Esophagus muscularis mucosa (tissue), 4 donors: ENCODE data around the gene CCDC148. TPM values are rescaled to one million over a fixed set of nuclear protein-coding genes. Genes with fewer than 3 reads are reported as not detected.
"Not testable (repeated sequence)": the region's sequence is repeated elsewhere in the genome, so short reads cannot be mapped to it uniquely, and the experiment has no call there.

Experiments
- DNase-seq: peaks from one replicate; pipeline ENCODE4 v3.0.0-alpha.2; 2017; ENCODE audit errors: extremely low spot score
- H3K27ac ChIP-seq, 4 donors: fragments of 200-600 bp; sonication (generic); replicated peaks in 1 of 4; 1 replicate in 3 of 4; 2 replicates in 1 of 4; pipeline ENCODE4 v1.5.1; 2016 to 2019; ENCODE audit warnings: mild to moderate bottlenecking in 1 of 4
- H3K27me3 ChIP-seq, 4 donors: fragments of 200-600 bp; sonication (generic); one replicate each; pipeline versions ENCODE4 v1.5.1 to v1.6.0; 2016 to 2019
- H3K36me3 ChIP-seq, 4 donors: fragments of 200-600 bp; sonication (generic); one replicate each; pipeline ENCODE4 v1.5.1; 2016 to 2019
- H3K4me1 ChIP-seq, 4 donors: fragments of 200-600 bp; sonication (generic); one replicate each; pipeline ENCODE4 v1.5.1; 2016 to 2019
- H3K4me3 ChIP-seq, 4 donors: fragments of 200-600 bp; sonication (generic); 1 replicate in 2 of 4; 2 replicates in 2 of 4; pipeline ENCODE4 v1.5.1; 2016 to 2019; ENCODE audit warnings: mild to moderate bottlenecking in 4 of 4, moderate library complexity in 1 of 4
- H3K9me3 ChIP-seq, 4 donors: fragments of 200-600 bp; sonication (generic); 1 replicate in 3 of 4; 2 replicates in 1 of 4; pipeline ENCODE4 v1.5.1; 2016 to 2019
- EP300 ChIP-seq: sonication (generic); formaldehyde crosslinking; IDR thresholded peaks from one replicate; pipeline ENCODE4 v1.6.1; 2017; ENCODE audit warnings: antibody characterized with exemption
- POLR2A ChIP-seq: fragments of 450-650 bp; IDR thresholded peaks from one replicate; pipeline ENCODE4 v1.6.1; 2017; ENCODE audit warnings: antibody characterized with exemption, moderate library complexity, mild to moderate bottlenecking, low read depth
- POLR2AphosphoS5 ChIP-seq, 2 donors: sonication (generic); formaldehyde crosslinking; IDR thresholded peaks; one replicate each; pipeline ENCODE4 v1.6.1; 2017; ENCODE audit warnings: antibody characterized with exemption in 2 of 2
- WGBS: methylation state at CpG from one replicate; pipeline ENCODE4 v1.1.5; 2018; 5-methylcytosine and 5-hydroxymethylcytosine counted together
- intact Hi-C: fragments of 100-400 bp; cut with DNase I; formaldehyde crosslinking; loops from one replicate; pipeline ENCODE4 v1.15.1; 2023
- total RNA-seq, 4 donors: library from RNA; depleted of rRNA; stranded (reverse); fragments of >200 nt; gene quantifications; one replicate each; pipeline versions ENCODE4 v1.1.0 to v1.2.1, GENCODE V29; 2016
- TF ChIP-seq, protein P1 (sequence below), 3 experiments: fragments of 200-600 bp in 2 of 3; fragments of 450-650 bp in 1 of 3; sonication (generic) in 2 of 3; IDR thresholded peaks; one replicate each; pipeline ENCODE4 v1.5.1; 2017 to 2019; ENCODE audit warnings: antibody characterized with exemption in 3 of 3, mild to moderate bottlenecking in 2 of 3, moderate library complexity in 1 of 3

CCDC148 gene
- total RNA-seq, 4 donors from 2014 or later, result 2.1 to 3.7 (median 2.9) TPM

DNA sequence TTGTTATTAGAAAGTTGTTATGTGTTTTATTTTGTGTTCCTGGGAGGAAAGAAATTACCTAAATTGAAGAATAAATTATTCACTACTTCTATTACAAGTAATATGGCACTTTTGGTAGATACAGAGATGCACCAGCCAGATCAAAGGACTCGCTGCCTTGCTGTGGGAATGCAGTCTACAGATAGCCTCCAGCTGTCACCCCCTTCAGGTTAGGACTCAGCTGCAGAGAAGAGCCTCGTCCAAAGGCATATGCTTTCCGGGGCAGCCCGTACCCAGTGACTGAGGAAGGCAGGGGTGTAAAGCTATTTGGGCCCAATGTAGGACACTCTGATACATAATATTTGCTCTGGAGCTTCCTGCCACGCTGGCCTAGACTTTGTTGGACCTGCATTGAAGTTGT, 90.2 kb downstream of the CCDC148 start:
- TF ChIP-seq POLR2AphosphoS5 (IDR thresholded peaks at IDR 0.05), result no peak
- no peak for TF ChIP-seq EP300
- no peak for TF ChIP-seq POLR2A
- WGBS, result 84% methylated on average over 5 of the region's 5 CpGs
- Histone ChIP-seq H3K27ac (no peak overlapping the region), H3K4me1 (no peaks in the 10 kb centered on the region), H3K4me3 (no peak overlapping the region), H3K36me3 (no peaks in the 10 kb centered on the region), H3K27me3 (no peaks in the 10 kb centered on the region), H3K9me3 (peaks cover 0 to 6% (median 0%) of the 10 kb centered on the region in 4 donors)
- intact Hi-C loops, result no loop called here
- no peak for DNase-seq

DNA sequence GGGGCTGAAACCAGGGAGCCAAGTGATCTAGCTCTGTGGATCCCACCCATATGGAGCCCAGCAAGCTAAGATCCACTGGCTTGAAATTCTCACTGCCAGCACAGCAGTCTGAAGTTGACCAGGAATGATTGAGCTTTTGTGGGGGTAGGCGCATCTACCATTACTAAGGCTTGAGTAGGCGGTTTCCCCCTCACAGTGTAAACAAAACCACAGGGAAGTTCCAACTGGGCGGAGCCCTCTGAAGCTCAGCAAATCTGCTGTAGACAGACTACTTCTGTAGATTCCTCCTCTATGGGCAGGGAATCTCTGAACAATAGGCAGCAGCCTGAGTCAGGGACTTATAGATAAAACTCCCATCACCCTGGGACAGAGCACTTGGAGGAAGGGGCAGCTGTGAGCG, 96.7 kb downstream of the CCDC148 start:
- Histone ChIP-seq H3K27ac (no peak overlapping the region), H3K36me3 (no peaks in the 10 kb centered on the region), H3K4me1 (no peaks in the 10 kb centered on the region), H3K4me3 (no peak overlapping the region), H3K9me3 (peaks cover 0 to 6% (median 0%) of the 10 kb centered on the region in 4 donors), H3K27me3 (no peaks in the 10 kb centered on the region)
- no peak for TF ChIP-seq EP300
- TF ChIP-seq POLR2A, result no peak
- TF ChIP-seq, protein P1, sequence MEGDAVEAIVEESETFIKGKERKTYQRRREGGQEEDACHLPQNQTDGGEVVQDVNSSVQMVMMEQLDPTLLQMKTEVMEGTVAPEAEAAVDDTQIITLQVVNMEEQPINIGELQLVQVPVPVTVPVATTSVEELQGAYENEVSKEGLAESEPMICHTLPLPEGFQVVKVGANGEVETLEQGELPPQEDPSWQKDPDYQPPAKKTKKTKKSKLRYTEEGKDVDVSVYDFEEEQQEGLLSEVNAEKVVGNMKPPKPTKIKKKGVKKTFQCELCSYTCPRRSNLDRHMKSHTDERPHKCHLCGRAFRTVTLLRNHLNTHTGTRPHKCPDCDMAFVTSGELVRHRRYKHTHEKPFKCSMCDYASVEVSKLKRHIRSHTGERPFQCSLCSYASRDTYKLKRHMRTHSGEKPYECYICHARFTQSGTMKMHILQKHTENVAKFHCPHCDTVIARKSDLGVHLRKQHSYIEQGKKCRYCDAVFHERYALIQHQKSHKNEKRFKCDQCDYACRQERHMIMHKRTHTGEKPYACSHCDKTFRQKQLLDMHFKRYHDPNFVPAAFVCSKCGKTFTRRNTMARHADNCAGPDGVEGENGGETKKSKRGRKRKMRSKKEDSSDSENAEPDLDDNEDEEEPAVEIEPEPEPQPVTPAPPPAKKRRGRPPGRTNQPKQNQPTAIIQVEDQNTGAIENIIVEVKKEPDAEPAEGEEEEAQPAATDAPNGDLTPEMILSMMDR (IDR thresholded peaks at IDR 0.05), result no peak
- intact Hi-C loops, result no loop called here
- no peak for DNase-seq
- 92% methylated on average over 4 of the region's 4 CpGs for WGBS

DNA sequence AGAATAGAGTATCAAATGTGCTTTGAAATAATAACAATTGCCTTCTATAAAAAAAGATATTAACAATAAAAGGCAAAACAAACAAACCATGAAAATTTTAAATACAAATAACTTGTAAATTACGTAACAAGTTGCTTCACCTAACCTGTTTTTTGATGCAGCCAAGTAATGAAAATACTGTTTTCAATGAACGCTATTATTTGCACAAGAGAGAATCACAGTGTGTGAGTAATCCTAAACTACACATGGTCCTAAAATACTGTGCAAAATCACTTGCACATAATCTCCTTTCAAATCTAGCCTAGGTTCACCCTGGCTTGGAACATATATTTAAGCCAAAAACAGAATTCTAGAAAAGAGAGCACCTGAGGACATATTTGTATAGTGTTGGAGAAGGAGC, 98.9 kb downstream of the CCDC148 start:
- H3K9me3 ChIP-seq, result no peaks in the 10 kb centered on the region
- 98% methylated on average over 2 of the region's 2 CpGs for WGBS
- no peaks in the 10 kb centered on the region for H3K36me3 ChIP-seq
- no peaks in the 10 kb centered on the region for H3K27me3 ChIP-seq
- no peak for DNase-seq
- H3K4me3 ChIP-seq, result no peak overlapping the region
- no peak for TF ChIP-seq EP300
- H3K27ac ChIP-seq, result no peak overlapping the region
- intact Hi-C loops, result no loop called here
- no peaks in the 10 kb centered on the region for H3K4me1 ChIP-seq

DNA sequence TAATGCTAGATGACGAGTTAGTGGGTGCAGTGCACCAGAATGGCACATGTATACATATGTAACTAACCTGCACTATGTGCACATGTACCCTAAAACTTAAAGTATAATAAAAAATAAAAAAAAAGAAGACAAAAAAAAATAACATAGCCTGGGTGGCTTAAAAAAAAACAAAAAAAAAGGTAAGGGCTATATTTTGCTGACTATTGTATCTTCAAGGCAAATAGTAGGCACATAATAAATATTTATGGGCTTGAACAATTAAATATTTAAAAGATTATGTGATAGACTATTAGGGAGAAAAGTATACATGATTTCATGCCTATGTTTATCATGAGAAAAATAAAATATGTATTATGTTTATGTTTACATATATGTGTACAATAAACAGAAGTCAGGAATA, 99.4 kb downstream of the CCDC148 start:
- Histone ChIP-seq H3K9me3 (no peaks in the 10 kb centered on the region), H3K27me3 (no peaks in the 10 kb centered on the region), H3K4me3 (no peak overlapping the region), H3K27ac (no peak overlapping the region), H3K36me3 (no peaks in the 10 kb centered on the region), H3K4me1 (no peaks in the 10 kb centered on the region)
- WGBS, result 96% methylated on average over 1 of the region's 1 CpG
- TF ChIP-seq, protein P1 (IDR thresholded peaks at IDR 0.05), result no peak
- TF ChIP-seq EP300 (no peak), POLR2A (no peak), POLR2AphosphoS5 (IDR thresholded peaks at IDR 0.05) (no peak)
- no peak for DNase-seq
- intact Hi-C loops, result no loop called here

DNA sequence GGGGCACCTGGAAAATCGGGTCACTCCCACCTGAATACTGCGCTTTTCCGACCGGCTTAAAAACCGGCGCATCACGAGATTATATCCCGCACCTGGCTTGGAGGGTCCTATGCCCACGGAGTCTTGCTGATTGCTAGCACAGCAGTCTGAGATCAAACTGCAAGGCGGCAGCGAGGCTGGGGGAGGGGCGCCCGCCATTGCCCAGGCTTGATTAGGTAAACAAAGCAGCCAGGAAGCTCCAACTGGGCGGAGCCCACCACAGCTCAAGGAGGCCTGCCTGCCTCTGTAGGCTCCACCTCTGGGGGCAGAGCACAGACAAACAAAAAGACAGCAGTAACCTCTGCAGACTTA, 105.1 kb downstream of the CCDC148 start:
- no CpG with 5 or more reads among the region's 14 CpGs for WGBS

DNA sequence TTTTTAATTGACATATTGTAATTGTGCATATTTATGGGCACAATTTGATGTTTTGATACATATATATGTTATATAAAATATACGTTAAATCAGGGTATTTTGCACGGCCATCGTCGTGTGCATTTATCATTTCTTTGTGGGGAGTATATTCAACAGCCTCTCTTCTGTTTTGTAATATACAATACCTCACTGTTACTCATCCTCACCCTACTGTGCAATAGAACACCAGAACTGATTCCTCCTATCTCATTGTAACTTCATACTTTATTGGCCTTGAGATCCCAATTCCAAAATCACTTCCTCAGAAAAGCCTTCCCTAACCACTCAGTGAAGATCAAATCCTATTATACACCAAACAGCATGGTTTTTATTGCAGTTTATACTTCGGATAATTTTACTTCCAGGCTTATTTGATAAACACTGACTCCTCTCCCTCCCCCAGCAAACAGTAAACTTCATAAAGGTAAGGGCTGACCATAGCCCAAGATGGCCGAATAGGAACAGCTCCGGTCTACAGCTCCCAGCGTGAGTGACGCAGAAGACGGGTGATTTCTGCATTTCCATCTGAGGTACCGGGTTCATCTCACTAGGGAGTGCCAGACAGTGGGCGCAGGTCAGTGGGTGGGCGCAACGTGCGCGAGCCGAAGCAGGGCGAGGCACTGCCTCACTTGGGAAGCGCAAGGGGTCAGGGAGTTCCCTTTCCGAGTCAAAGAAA, 105.6 kb downstream of the CCDC148 start:
- H3K36me3 ChIP-seq, H3K4me3 ChIP-seq, DNase-seq, H3K27ac ChIP-seq, H3K9me3 ChIP-seq, intact Hi-C loops, H3K27me3 ChIP-seq: not testable (repeated sequence)
- WGBS, result 93% methylated on average over 18 of the region's 20 CpGs
- peaks cover 0 to 16% (median 5%) of the 10 kb centered on the region in 4 donors for H3K4me1 ChIP-seq

More for the DNA sequence above, 105.1 kb downstream of the CCDC148 start:
- H3K9me3 ChIP-seq, H3K4me3 ChIP-seq, H3K27ac ChIP-seq, intact Hi-C loops, DNase-seq, H3K27me3 ChIP-seq, H3K36me3 ChIP-seq: not testable (repeated sequence)
- H3K4me1 ChIP-seq, result peaks cover 0 to 16% (median 5%) of the 10 kb centered on the region in 4 donors

DNA sequence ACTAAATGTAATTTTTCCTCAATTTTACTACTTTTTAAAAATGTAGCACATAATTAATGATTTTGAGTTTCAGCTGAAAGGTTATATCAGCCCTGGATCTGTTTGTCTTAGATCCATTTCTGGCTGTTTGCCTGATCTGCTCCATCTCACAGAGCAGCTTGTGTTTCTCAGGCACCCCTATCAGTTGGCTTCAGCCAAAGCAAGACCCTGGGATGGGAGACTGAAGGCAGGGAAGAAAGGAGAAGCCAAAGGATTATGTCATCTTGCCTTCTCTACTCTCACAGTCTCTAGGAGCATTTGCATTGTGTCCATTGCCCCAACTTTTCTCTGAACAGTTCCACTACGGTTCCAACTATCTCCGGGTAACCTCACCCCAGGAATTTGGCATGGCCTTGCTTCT, 110.5 kb downstream of the CCDC148 start:
- Histone ChIP-seq H3K27me3 (no peaks in the 10 kb centered on the region), H3K4me1 (peaks cover 0 to 16% (median 5%) of the 10 kb centered on the region in 4 donors), H3K27ac (no peak overlapping the region), H3K9me3 (no peaks in the 10 kb centered on the region), H3K4me3 (no peak overlapping the region), H3K36me3 (no peaks in the 10 kb centered on the region)
- intact Hi-C loops, result no loop called here
- TF ChIP-seq POLR2AphosphoS5 (IDR thresholded peaks at IDR 0.05), result no peak
- WGBS, result 85% methylated on average over 2 of the region's 2 CpGs
- DNase-seq, result no peak
